CD4-positive, CD25-positive, alpha-beta regulatory T cell (primary cell): ENCODE results near the gene TMEM19. TPM values are rescaled to one million over a fixed set of nuclear protein-coding genes. Genes with fewer than 3 reads are reported as not detected.
"Not testable (repeated sequence)": the region's sequence is repeated elsewhere in the genome, so short reads cannot be mapped to it uniquely, and the experiment has no call there.

Experiments used
- ATAC-seq, 2 donors: fragments of 150-1000 bp; cut with Tn5 transposase; one replicate each; pipeline ENCODE4 v1.10.0; 2021; ENCODE audit warnings: low read depth in 2 of 2, moderate number of reproducible peaks in 2 of 2, moderate library complexity in 1 of 2
- DNase-seq, 3 donors: peaks; one replicate each; pipeline versions ENCODE4 v3.0.0 to v3.0.0-alpha.2; 2012 to 2022; ENCODE audit warnings: mixed read lengths in 1 of 3
- H3K27ac ChIP-seq: one replicate; pipeline ENCODE4 v1.7.0; 2013; ENCODE audit warnings: mild to moderate bottlenecking, low read length; ENCODE audit not compliant: insufficient read depth, poor library complexity, severe bottlenecking
- H3K27me3 ChIP-seq: one replicate; pipeline ENCODE4 v1.7.0; 2013; ENCODE audit warnings: low read length; ENCODE audit not compliant: control insufficient read depth, insufficient read depth
- H3K36me3 ChIP-seq: one replicate; pipeline ENCODE4 v1.7.0; 2013; ENCODE audit warnings: mild to moderate bottlenecking, low read length, moderate library complexity; ENCODE audit not compliant: control insufficient read depth, insufficient read depth
- H3K4me1 ChIP-seq: 2 replicates; pipeline ENCODE4 v1.7.0; 2013; ENCODE audit warnings: mild to moderate bottlenecking, low read length; ENCODE audit not compliant: insufficient read depth, control insufficient read depth, poor library complexity, severe bottlenecking
- H3K4me3 ChIP-seq: one replicate; pipeline ENCODE4 v1.7.0; 2013; ENCODE audit warnings: low read depth, mild to moderate bottlenecking, low read length, moderate library complexity
- H3K9me3 ChIP-seq, 2 experiments: 1 replicate in 1 of 2; 2 replicates in 1 of 2; pipeline ENCODE4 v1.7.0; 2013; ENCODE audit warnings: low read length in 2 of 2, mild to moderate bottlenecking in 1 of 2, moderate library complexity in 1 of 2; ENCODE audit not compliant: control insufficient read depth in 2 of 2
- H3K27ac Mint-ChIP-seq, 3 donors: one replicate each; pipeline ENCODE4 v1.8.0; 2020 to 2022; ENCODE audit warnings: mild to moderate bottlenecking in 3 of 3, mixed read lengths in 3 of 3, moderate library complexity in 2 of 3
- H3K27me3 Mint-ChIP-seq: one replicate; pipeline ENCODE4 v1.8.0; 2022; ENCODE audit warnings: mild to moderate bottlenecking, mixed read lengths
- H3K36me3 Mint-ChIP-seq: one replicate; pipeline ENCODE4 v1.8.0; 2020; ENCODE audit warnings: mixed read lengths
- H3K4me1 Mint-ChIP-seq, 4 donors: one replicate each; pipeline ENCODE4 v1.8.0; 2020 to 2022; ENCODE audit warnings: mixed read lengths in 4 of 4, mild to moderate bottlenecking in 1 of 4
- H3K4me3 Mint-ChIP-seq, 4 donors: one replicate each; pipeline ENCODE4 v1.8.0; 2020 to 2022; ENCODE audit warnings: mild to moderate bottlenecking in 4 of 4, mixed read lengths in 4 of 4, moderate library complexity in 3 of 4
- H3K9me3 Mint-ChIP-seq, 7 donors: one replicate each; pipeline ENCODE4 v1.8.0; 2020 to 2022; ENCODE audit warnings: mixed read lengths in 7 of 7, mild to moderate bottlenecking in 3 of 7, moderate library complexity in 2 of 7
- polyA plus RNA-seq, 4 donors: library from polyadenylated mRNA; unstranded; fragments of 300-500 nt; fragmentation: Illumina TruSeq; gene quantifications; one replicate each; pipeline ENCODE4 v1.2.3, GENCODE V29; 2021
- total RNA-seq: library from RNA; stranded (reverse); gene quantifications from one replicate; pipeline ENCODE4 v1.2.3, GENCODE V29; 2022

Gene TMEM19
- total and polyA plus RNA-seq, 5 donors from 2014 or later = 10.8 to 33.3 (median 24.7) TPM

DNA sequence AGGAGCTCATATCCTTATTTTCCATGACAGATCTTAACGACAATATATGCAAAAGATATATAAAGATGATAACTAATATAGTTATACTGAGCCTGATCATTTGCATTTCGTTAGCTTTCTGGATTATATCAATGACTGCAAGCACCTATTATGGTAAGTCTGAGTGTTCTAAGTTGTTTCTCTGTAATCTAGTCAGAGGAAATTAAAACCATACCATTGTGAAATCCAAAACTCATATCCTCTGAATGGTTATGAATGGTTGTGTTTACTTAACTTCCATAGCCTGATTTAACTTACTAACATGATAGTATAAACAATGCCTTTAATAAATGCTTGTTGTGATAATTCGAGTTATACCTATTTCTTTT lies 760 bp downstream of the TMEM19 start:
- Histone ChIP-seq H3K4me3 (peak overlapping the region; percentile 98), H3K36me3 (no peaks in the 10 kb centered on the region), H3K9me3 (no peaks in the 10 kb centered on the region), H3K27ac (peak overlapping the region; percentile 85), H3K4me1 (peaks cover 36% of the 10 kb centered on the region), H3K27me3 (no peaks in the 10 kb centered on the region)
- peak overlapping the region; percentile 90 to 98 (median 94) for H3K4me3 Mint-ChIP-seq
- no peaks in the 10 kb centered on the region for H3K9me3 Mint-ChIP-seq
- DNase-seq = no peak
- H3K27ac Mint-ChIP-seq = peak overlapping the region; percentile 83 to 94 (median 90)
- peaks cover 4% of the 10 kb centered on the region for H3K27me3 Mint-ChIP-seq
- peaks cover 2% of the 10 kb centered on the region for H3K36me3 Mint-ChIP-seq
- H3K4me1 Mint-ChIP-seq = peaks cover 17 to 41% (median 32%) of the 10 kb centered on the region in 4 donors
- ATAC-seq = peak in 1 of 2 donors; percentile 12

DNA sequence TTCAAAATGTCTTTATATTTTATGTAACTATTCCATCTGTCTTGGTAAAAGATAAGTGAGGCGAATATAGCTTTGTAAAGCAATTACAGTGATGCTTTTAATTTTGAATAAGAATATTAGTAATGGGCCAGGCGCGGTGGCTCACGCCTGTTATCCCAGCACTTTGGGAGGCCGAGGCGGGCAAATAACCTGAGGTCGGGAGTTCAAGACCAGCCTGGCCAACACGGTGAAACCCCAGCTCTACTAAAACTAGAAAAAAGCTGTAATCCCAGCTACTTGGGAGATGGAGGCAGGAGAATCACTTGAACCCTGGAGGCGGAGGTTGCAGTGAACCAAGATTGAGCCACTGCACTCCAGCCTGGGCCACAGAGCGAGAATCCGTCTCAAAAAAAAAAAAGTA lies 1.3 kb downstream of the TMEM19 start:
- H3K36me3 ChIP-seq, H3K36me3 Mint-ChIP-seq, H3K27me3 ChIP-seq, H3K9me3 ChIP-seq, H3K27ac Mint-ChIP-seq, ATAC-seq, H3K27me3 Mint-ChIP-seq, H3K9me3 Mint-ChIP-seq, DNase-seq: not testable (repeated sequence)
- Mint-ChIP-seq H3K4me1 (peaks cover 22 to 46% (median 37%) of the 10 kb centered on the region in 4 donors), H3K4me3 (peak overlapping the region; percentile 24 to 98 (median 93))
- Histone ChIP-seq H3K27ac (peak overlapping the region; percentile 85), H3K4me1 (peaks cover 36% of the 10 kb centered on the region), H3K4me3 (peak overlapping the region; percentile 98)

DNA sequence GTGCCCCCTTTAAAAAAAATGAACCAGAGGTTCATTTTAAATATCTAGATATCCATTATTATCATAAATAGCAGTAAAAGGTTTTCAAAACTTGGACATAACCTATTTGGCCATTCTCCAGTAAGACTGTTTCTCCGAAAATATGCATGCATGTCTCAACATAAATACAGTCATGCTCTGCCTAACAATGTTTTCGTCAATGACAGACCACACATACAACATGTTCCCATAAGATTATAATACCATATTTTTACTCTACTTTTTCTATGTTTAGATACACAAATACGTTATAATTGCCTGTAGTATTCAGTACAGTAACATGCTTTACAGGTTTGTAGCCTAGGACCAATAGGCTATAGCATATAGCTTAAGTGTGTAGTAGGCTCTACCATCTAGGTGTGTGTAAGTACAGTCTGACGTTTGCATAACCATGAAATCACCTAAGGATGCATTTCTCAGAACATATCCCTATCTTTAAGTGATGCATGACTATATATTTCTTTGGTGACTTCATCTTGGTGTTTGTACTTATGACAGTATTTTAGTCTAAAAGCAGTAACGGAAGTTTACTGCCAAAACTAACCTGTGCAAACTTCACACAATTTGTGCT lies 3.2 kb downstream of the TMEM19 start:
- peaks cover 22 to 50% (median 38%) of the 10 kb centered on the region in 4 donors for H3K4me1 Mint-ChIP-seq

DNA sequence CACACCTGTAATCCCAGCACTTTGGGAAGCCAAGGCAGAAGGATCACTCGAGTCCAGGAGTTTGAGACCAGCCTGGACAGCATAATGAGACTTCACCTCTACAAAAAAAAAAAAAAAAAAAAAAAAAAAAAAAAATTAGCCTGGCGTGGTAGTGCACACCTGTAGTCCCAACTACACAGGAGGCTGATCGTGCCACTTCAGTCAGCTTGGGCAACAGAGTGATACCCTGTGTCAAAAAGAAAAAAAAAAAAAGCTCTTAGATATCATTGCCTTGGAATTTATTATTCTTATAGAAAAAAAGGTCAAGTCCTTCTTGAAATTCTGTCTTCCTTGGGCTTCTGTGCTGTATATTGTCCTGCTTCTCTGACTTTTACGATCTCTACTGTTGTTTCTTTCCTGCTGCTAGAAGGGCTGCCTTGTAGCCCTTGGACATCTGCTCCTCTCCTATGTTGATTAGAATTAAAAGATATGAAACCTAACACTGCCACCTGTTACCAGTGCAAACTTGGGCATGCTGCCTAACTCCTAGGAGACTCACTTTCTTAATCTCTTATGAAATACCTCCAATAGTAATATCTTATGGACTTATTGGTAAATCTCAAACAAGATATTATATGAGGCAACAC lies 5.7 kb downstream of the TMEM19 start:
- no peaks in the 10 kb centered on the region for H3K36me3 ChIP-seq
- Mint-ChIP-seq H3K4me1 (peaks cover 16 to 48% (median 36%) of the 10 kb centered on the region in 4 donors), H3K27ac (no peak overlapping the region), H3K27me3 (no peaks in the 10 kb centered on the region), H3K9me3 (no peaks in the 10 kb centered on the region), H3K4me3 (peak overlapping the region in 1 of 4 donors; percentile 69), H3K36me3 (peaks cover 5% of the 10 kb centered on the region)
- no peaks in the 10 kb centered on the region for H3K9me3 ChIP-seq
- DNase-seq = no peak
- no peak overlapping the region for H3K4me3 ChIP-seq
- ATAC-seq = no peak
- H3K27me3 ChIP-seq = no peaks in the 10 kb centered on the region
- H3K4me1 ChIP-seq = peaks cover 21% of the 10 kb centered on the region
- H3K27ac ChIP-seq = no peak overlapping the region

More for the DNA sequence above, 3.2 kb downstream of the TMEM19 start:
- no peak for ATAC-seq
- H3K4me3 ChIP-seq = no peak overlapping the region
- no peaks in the 10 kb centered on the region for H3K9me3 Mint-ChIP-seq
- no peaks in the 10 kb centered on the region for H3K27me3 Mint-ChIP-seq
- H3K36me3 Mint-ChIP-seq = peaks cover 5% of the 10 kb centered on the region
- DNase-seq = no peak
- H3K9me3 ChIP-seq = no peaks in the 10 kb centered on the region
- no peak overlapping the region for H3K27ac Mint-ChIP-seq
- no peaks in the 10 kb centered on the region for H3K27me3 ChIP-seq
- no peaks in the 10 kb centered on the region for H3K36me3 ChIP-seq
- H3K27ac ChIP-seq = no peak overlapping the region
- H3K4me3 Mint-ChIP-seq = peak overlapping the region in 2 of 4 donors; percentile 60 to 84
- peaks cover 36% of the 10 kb centered on the region for H3K4me1 ChIP-seq

DNA sequence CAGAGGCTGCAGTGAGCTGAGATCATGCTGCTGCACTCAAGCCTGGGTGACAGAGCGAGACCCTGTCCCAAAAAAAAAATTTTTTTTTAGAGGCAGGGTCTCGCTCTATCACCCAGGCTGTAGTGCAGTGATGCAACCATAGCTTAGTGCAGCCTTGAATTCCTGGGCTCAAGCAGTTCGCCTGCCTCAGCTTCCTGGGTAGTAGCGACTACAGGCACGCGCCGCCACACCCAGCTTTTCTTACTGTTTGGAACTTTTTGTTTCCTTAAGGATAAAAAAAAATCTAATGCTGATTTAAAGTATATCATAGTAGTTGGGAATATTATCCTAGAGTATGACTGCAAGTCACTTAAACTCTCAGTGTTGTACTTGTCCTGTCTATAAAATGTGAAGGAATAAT lies 7.2 kb downstream of the TMEM19 start:
- Histone ChIP-seq H3K4me3 (no peak overlapping the region), H3K9me3 (no peaks in the 10 kb centered on the region), H3K4me1 (peaks cover 8% of the 10 kb centered on the region), H3K27ac (no peak overlapping the region), H3K27me3 (no peaks in the 10 kb centered on the region), H3K36me3 (peaks cover 11% of the 10 kb centered on the region)
- Mint-ChIP-seq H3K36me3 (peaks cover 7% of the 10 kb centered on the region), H3K9me3 (no peaks in the 10 kb centered on the region), H3K4me1 (peaks cover 12 to 38% (median 27%) of the 10 kb centered on the region in 4 donors), H3K27me3 (no peaks in the 10 kb centered on the region), H3K27ac (no peak overlapping the region), H3K4me3 (no peak overlapping the region)
- no peak for ATAC-seq
- no peak for DNase-seq

DNA sequence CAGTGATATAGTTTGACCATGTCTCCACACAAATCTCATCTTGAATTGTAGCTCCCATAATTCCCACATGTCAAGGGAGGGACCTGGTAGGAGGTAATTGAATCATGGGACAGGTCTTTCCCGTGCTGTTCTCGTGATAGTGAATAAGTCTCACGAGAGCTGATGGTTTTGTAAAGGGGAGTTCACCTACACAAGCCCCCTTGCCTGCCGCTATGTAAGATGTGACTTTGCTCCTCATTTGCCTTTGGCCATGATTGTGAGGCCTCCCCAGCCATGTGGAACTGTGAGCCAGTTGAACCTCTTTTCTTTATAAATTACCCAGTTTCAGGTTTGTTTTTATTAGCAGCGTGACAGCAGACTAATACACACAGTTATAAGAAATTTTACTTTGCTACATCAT lies 7.8 kb downstream of the TMEM19 start:
- H3K27ac Mint-ChIP-seq = peak overlapping the region in 1 of 3 donors; percentile 69
- H3K27ac ChIP-seq = not testable (repeated sequence)

DNA sequence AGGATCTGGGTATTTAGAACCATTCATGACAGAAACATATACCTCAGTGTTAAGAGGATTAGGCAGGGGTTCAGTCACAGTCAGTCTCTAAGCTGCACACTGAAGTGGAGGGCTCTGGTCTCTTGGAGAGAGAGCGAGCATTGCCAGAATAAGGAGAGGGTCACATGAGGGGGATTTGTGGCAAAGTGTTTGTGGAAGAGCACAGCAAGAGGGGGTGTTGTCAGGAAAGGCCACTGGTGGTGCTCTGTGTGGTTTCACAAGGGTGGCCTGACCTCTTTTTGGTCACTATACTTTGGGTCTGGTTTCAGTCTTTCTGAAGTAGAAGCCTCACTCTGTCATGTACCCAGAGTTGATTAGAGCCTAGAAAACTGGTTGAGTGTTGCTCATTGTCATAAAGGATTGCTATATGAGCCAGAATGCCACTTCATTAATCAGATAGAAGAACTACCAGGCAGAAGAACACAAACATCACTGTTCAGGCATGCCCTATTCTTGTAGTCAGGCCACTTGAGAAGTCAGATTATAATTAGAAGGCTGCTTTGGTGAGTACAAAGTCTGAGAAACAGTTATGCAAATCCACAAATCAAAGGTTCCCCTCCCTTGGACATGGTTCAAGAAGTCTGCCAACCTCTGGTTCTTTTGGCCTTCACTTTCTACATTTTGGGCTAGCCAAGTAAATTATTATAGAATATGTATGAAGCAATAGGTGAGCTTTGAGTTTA lies 8.4 kb downstream of the TMEM19 start:
- Histone ChIP-seq H3K4me1 (peaks cover 3% of the 10 kb centered on the region), H3K27me3 (no peaks in the 10 kb centered on the region), H3K9me3 (no peaks in the 10 kb centered on the region), H3K27ac (no peak overlapping the region), H3K36me3 (peaks cover 21% of the 10 kb centered on the region), H3K4me3 (no peak overlapping the region)
- Mint-ChIP-seq H3K9me3 (no peaks in the 10 kb centered on the region), H3K27me3 (no peaks in the 10 kb centered on the region), H3K27ac (peak overlapping the region in 2 of 3 donors; percentile 69 to 85), H3K4me1 (peaks cover 12 to 26% (median 20%) of the 10 kb centered on the region in 4 donors), H3K4me3 (peak overlapping the region in 1 of 4 donors; percentile 55), H3K36me3 (peaks cover 16% of the 10 kb centered on the region)
- ATAC-seq = no peak
- no peak for DNase-seq

More for the DNA sequence above, 7.8 kb downstream of the TMEM19 start:
- not testable (repeated sequence) for H3K9me3 ChIP-seq, H3K27me3 ChIP-seq, H3K4me3 ChIP-seq, ATAC-seq, DNase-seq, H3K27me3 Mint-ChIP-seq, H3K4me1 ChIP-seq, H3K9me3 Mint-ChIP-seq
- Mint-ChIP-seq H3K4me3 (peak overlapping the region in 1 of 4 donors; percentile 55), H3K36me3 (peaks cover 11% of the 10 kb centered on the region), H3K4me1 (peaks cover 12 to 32% (median 24%) of the 10 kb centered on the region in 4 donors)
- H3K36me3 ChIP-seq = peaks cover 16% of the 10 kb centered on the region
